Suprapubic skin (tissue), 4 donors: ENCODE results near the gene PTP4A2.
"Not testable (repeated sequence)": the region's sequence is repeated elsewhere in the genome, so short reads cannot be mapped to it uniquely, and the experiment has no call there.

ENCODE experiments used
- EP300 ChIP-seq: sonication (generic); formaldehyde crosslinking; IDR thresholded peaks from one replicate; pipeline ENCODE4 v1.6.1; 2017; ENCODE audit warnings: antibody characterized with exemption
- POLR2A ChIP-seq, 2 donors: fragments of 450-650 bp; IDR thresholded peaks; one replicate each; pipeline ENCODE4 v1.6.1; 2017; ENCODE audit warnings: antibody characterized with exemption in 2 of 2, mild to moderate bottlenecking in 2 of 2, moderate library complexity in 2 of 2
- POLR2AphosphoS5 ChIP-seq, 3 donors: sonication (generic); formaldehyde crosslinking; IDR thresholded peaks; one replicate each; pipeline ENCODE4 v1.6.1; 2017; ENCODE audit warnings: antibody characterized with exemption in 3 of 3
- TF ChIP-seq, protein P1 (sequence below), 2 donors: fragments of 200-600 bp in 1 of 2; fragments of 450-650 bp in 1 of 2; sonication (generic) in 1 of 2; IDR thresholded peaks; one replicate each; pipeline ENCODE4 v1.5.1; 2016 to 2019; ENCODE audit warnings: antibody characterized with exemption in 2 of 2, mild to moderate bottlenecking in 1 of 2, moderate library complexity in 1 of 2

GRCh38 chr1:31925824-31926223 is 12.3 kb downstream of the PTP4A2 start:
- TF ChIP-seq, protein P1, sequence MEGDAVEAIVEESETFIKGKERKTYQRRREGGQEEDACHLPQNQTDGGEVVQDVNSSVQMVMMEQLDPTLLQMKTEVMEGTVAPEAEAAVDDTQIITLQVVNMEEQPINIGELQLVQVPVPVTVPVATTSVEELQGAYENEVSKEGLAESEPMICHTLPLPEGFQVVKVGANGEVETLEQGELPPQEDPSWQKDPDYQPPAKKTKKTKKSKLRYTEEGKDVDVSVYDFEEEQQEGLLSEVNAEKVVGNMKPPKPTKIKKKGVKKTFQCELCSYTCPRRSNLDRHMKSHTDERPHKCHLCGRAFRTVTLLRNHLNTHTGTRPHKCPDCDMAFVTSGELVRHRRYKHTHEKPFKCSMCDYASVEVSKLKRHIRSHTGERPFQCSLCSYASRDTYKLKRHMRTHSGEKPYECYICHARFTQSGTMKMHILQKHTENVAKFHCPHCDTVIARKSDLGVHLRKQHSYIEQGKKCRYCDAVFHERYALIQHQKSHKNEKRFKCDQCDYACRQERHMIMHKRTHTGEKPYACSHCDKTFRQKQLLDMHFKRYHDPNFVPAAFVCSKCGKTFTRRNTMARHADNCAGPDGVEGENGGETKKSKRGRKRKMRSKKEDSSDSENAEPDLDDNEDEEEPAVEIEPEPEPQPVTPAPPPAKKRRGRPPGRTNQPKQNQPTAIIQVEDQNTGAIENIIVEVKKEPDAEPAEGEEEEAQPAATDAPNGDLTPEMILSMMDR (IDR thresholded peaks at IDR 0.05), result not testable (repeated sequence)
- not testable (repeated sequence) for TF ChIP-seq POLR2A (IDR thresholded peaks at IDR 0.05); POLR2AphosphoS5 (IDR thresholded peaks at IDR 0.05); EP300
